ENCODE measurements around the gene USP24.
A peak's percentile ranks its signal among the peaks of the same experiment; 100 is the strongest.

USP24 gene

DNA sequence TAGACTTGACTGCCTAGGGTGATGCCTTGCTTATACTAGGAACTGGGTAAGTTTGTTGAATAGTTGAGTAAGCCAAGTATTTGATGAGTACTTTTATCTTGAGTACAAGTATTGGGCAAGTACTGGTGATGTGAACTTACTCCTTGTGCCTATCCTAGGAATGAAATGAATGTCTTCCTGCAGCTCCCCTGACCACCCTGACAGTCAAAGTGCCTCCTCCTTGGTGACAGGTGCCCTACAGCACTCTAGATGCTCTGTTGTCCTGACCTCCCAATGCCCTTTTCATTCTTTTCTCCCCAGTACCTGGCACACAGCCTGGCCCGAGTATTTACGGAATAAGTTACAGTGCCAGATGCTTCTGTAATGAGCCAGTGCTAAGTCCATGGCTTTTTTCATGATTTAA, 150.3 kb downstream of the USP24 start:
- peak; percentile 86 for DNase-seq

DNA sequence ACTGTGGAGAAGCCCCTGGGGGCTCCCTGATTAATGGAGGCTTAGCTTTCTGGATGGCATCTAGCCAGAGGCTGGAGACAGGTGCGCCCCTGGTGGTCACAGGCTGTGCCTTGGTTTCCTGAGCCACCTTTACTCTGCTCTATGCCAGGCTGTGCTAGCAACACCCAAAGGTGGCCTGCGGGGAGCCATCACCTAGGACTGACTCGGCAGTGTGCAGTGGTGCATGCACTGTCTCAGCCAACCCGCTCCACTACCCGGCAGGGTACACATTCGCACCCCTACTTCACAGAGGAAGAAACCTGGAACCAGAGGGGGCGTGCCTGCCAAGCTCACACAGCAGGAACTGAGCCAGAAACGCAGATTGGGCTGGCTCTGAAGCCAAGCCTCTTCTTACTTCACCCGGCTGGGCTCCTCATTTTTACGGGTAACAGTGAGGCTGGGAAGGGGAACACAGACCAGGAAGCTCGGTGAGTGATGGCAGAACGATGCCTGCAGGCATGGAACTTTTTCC, 151.0 kb downstream of the USP24 start:
- peak; percentile 78 for DNase-seq

GRCh38 chr1:55063577-55063942, 151.6 kb downstream of the USP24 start:
- DNase-seq, result peak; percentile 78

DNA sequence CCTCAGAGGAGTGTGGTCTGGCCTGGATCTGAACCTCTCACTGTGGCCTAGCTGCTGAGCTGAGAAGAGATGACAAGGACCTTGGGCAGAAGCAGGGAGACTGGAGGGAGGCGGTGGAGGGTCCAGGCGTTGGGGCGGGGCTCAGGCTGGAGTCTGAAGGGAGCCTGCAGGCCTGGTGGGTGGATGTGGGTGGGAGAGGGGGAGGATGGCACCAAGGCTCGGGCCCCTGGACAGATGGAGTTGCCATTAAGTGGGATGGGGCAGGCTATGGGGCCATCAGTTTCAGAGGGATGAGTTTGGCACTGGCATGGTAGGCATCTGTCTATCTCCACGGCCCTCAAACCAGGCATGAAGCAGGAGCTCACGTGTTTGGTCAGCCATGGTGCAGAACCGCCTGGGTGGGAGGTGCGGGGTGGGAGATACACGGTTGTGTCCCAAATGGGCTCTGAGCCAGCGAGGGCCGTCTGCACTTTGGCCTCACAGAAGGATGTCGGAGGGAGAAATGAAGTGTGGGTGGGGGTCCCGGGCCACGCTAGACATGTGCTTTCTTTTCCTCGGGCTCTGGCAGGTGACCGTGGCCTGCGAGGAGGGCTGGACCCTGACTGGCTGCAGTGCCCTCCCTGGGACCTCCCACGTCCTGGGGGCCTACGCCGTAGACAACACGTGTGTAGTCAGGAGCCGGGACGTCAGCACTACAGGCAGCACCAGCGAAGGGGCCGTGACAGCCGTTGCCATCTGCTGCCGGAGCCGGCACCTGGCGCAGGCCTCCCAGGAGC, 152.2 kb downstream of the USP24 start:
- peak; percentile 49 for DNase-seq

- DNase-seq, result no peak
Observed at GRCh38 chr1:55061706-55062321, 153.3 kb downstream of the USP24 start.

DNA sequence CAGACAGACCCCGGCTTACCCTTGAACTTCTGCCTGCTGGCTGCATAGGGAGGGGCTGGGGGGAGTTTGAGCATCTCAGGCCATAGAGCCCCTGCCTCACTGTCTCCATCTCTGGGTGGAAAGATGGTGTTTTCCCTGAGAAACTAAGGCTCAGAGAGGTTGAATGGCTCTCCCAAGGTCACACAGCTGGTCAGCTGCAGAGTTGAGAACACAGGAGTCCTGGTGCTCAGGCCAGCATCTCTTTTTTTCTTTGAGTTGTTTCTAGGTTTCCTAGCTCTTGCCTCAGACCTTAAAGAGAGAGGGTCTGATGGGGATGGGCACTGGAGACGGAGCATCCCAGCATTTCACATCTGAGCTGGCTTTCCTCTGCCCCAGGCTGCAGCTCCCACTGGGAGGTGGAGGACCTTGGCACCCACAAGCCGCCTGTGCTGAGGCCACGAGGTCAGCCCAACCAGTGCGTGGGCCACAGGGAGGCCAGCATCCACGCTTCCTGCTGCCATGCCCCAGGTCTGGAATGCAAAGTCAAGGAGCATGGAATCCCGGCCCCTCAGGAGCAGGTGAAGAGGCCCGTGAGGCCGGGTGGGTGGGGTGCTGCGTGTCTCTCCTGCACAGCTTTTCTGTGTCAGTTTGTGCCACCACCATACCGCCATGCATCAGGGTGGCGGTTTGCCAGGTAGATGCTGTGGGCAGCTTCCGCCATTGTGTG, 154.0 kb downstream of the USP24 start:
- DNase-seq, result no peak

DNA sequence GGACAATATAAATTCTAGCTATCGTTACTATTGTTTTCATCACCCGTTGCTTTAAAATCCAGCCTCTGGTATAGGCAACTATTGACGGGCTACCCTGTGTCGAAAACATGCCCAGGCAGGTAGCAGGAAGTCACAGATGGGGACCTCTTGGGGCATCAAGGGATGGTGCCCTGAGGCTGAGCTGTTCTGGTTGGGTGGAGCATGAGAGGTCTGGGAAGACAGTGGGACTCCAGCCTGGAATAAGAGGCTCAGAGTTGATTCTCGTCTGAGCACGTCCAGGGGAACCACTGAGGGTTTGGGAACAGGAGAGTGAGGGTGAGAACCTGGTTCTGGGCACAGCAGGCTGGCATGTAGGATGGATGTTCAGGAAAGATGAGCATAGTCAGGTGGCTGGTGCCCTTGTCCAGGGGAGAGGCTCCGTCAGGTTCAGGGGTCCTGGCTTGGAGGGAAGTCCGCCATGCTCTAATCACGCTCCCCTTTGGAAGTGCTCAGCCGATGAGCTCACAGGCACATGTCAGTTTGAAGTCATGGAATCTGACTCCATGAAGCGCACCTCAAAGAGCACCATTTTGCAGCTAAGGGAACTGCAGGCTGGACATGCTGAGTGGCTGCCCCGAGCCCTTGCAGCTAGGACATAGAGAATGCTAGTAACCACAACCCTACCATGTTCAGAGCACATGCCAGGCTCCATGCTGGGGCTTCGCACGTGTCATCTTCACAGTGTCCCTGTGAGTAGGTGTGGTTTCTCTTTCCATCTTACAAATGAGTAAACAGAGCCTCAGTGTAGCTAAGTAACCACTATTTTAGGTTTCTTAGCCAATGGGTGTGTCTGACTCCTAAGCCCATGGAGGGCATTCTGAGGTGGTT, 154.8 kb downstream of the USP24 start:
- DNase-seq, result no peak

- DNase-seq, result no peak
Observed at GRCh38 chr1:55059302-55060132, 155.6 kb downstream of the USP24 start.

GRCh38 chr1:55057956-55058298, 157.2 kb downstream of the USP24 start:
- DNase-seq, result no peak

DNA sequence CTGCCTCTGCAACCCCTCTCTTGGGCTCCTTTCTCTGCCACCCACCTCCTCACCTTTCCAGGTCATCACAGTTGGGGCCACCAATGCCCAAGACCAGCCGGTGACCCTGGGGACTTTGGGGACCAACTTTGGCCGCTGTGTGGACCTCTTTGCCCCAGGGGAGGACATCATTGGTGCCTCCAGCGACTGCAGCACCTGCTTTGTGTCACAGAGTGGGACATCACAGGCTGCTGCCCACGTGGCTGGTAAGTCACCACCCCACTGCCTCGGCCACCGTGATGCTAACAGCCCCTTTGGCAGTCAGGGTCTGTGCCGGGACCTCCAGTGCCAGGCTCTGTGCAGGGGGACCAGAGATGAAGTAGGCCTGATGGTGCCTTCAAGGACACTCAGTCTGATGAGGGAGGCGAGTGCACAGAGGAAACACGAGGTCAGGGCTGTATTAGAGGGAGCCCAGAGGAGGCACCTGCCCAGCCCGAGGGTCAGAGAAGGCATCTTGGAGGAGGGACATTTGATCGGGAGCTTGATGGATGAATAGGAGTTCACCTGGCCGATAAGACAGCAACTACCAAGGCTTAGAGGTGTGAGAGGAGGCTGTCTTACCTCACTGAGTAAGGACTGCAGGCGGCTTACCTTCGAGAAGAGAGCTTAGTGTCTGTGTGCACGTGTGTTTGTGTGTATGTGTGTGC, 157.8 kb downstream of the USP24 start:
- no peak for DNase-seq

DNA sequence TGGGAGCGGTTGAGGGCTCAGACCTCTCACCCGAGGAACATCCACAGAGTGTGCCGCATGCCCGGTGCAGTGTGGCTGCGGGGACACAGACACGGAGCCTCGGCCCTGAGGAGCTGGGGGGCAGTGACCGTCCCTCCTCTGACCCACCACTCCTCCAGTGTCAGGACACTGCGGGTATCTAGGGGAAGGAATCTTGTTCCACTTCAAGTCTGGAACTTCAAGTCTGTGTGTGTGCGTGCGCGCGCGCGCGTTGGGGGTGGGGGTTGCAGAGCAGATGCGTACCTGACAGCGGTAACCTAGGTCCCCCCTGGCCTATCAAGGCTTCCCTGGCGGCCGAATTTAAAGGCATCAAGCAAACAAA, 158.6 kb downstream of the USP24 start:
- no peak for DNase-seq

DNA sequence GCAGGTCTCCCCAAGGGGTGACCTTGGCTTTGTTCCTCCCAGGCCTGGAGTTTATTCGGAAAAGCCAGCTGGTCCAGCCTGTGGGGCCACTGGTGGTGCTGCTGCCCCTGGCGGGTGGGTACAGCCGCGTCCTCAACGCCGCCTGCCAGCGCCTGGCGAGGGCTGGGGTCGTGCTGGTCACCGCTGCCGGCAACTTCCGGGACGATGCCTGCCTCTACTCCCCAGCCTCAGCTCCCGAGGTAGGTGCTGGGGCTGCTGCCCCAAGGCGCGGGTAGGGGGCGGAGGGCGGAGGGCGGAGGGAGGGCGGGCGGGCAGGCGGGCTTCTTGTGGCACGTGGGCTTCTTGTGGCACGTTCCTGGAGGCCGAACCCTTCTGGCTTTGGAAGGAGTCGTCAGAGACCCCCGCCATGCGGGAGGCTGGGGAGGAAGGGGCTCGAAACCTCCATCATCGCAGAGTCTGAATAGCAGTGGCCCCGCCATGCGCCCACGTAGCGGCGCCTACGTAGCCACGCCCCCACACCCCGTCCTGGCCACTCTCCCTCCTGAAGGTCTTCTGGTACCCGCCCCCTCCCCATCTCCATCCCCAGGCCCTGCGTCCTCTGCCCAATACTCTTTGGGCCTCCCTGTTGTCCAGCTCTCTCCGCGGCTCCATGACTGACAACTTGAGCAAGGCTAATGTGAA, 159.1 kb downstream of the USP24 start:
- no peak for DNase-seq

DNA sequence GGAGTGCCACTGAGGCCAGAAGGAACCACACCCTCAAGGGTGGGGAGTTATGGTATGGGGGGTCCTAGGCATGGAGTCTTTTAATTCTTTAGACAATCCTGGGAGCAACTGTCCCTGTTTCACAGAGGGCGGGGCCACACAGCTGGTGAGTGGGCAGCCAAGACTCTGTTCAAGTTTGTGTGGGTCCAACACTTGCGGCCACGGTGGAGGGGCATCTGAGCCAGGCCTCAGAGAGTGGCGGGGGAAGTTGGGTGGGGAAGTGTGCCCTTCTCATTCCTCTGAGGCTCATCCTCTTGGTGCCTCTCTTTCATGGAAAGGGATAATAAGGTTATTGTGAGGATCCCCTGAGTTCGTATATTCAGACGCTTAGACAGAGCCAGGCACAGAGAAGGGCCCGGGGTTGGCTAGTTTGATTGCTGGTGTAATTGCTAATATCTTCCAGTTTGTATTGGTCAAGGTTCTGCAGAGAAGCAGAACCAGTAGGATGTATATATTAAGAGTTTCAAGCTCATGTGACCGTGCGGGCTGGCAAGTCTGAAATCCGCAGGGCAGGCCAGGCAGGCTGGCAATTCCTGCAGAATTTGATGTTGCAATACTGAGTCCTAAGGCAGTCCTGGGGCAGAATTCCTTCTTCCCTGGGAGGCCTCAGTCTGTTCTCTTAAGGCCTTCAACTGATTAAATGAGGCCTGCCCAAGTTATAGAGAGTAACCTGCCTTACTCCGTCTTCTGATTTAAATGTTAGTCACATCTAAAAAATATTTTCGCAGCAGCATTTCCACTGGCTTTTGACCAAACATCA, 159.9 kb downstream of the USP24 start:
- no peak for DNase-seq

DNA sequence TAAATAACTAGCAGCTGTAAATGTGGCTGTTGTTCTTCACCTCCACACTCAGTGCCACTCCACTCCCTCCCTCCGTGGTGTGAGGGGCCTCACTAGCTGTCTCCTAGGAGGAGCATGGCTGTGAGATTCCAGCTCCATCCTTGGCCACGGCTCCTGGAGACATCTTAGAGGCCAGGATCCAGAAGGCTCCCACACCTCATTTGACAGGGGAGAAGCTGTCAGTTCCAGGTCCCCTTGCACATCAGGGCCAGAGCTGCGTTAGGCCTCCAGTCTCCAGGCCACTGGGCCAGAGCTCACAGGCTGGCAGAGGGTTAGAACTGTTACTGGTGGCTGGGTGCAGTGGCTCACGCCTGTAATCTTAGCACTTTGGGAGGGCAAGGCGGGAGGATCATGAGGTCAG, 160.8 kb downstream of the USP24 start:
- no peak for DNase-seq

DNA sequence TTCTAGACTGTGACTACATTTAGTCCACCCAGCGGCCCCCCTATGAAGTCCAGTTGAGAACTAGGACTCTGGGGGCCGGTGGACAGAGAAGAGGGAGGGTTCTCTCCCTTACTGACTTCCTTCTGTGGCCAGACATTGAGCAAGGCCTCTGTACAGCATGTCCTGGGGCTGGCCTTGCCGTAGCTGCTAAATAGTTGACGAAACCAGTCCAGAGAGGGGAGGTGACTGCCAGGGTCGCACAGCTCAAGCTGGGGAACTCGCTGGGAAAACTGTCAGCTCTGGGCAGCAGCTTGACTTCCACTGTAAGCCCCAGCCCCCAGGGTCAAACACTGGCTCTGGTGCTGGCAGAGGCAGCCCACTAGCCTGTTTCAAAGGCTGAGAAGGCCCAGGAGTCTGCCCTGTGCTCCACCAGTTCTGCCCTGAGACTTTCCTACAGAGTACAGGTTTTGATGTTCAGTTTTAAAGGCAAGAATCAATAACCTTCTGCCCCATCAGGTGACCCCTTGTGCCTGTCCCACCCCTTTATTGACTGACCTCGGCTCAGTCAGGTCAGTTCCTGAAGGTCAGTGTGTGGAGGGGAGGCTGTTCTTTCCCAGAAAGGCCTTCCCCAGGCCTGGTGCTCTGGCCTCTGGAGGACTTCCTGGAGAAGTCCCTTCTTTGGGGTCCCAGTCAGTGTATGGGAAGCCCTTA, 161.8 kb downstream of the USP24 start:
- no peak for DNase-seq

GRCh38 chr1:55052221-55053142, 162.7 kb downstream of the USP24 start:
- DNase-seq, result no peak

DNA sequence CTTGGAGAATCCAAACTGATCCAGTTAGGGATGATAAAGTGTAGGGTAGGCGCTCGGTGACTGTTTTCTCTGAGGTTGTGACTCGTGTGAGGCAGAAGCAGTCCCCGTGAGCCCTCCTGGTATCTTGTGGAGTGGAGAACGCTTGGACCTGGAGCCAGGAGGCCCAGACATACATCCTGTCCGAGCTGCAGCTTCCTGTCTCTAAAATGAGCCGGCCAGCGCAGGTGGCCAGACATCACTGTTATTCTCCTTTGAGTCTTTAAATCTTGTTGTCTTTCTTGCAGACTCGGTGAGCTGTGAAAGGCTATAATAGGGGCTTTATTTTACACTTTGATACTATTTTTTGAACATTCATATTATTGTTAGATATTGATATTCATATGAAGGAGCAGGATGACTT, 163.5 kb downstream of the USP24 start:
- no peak for DNase-seq

- DNase-seq, result no peak
Observed at GRCh38 chr1:55051169-55051568, 164.0 kb downstream of the USP24 start.
